ENCODE data around the gene EFNB2.
A peak's percentile ranks its signal among the peaks of the same experiment; 100 is the strongest.

Gene EFNB2

GRCh38 chr13:106480351-106480910 lies 55.0 kb downstream of the EFNB2 start:
- no peak for DNase-seq

GRCh38 chr13:106479929-106480328 lies 55.5 kb downstream of the EFNB2 start:
- DNase-seq: no peak

GRCh38 chr13:106478116-106478515 lies 57.3 kb downstream of the EFNB2 start:
- no peak for DNase-seq

GRCh38 chr13:106477303-106477702 lies 58.2 kb downstream of the EFNB2 start:
- no peak for DNase-seq

GRCh38 chr13:106475852-106476251 lies 59.6 kb downstream of the EFNB2 start:
- DNase-seq: no peak

GRCh38 chr13:106474912-106475311 lies 60.5 kb downstream of the EFNB2 start:
- no peak for DNase-seq

- no peak for DNase-seq
Observed at GRCh38 chr13:106473154-106473553, 62.3 kb downstream of the EFNB2 start.

GRCh38 chr13:106472621-106473020 lies 62.8 kb downstream of the EFNB2 start:
- DNase-seq: no peak

GRCh38 chr13:106471957-106472543 lies 63.4 kb downstream of the EFNB2 start:
- no peak for DNase-seq

- DNase-seq: no peak
Observed at GRCh38 chr13:106470576-106470975, 64.9 kb downstream of the EFNB2 start.

GRCh38 chr13:106468744-106469590 lies 66.5 kb downstream of the EFNB2 start:
- no peak for DNase-seq

GRCh38 chr13:106468207-106468606 lies 67.3 kb downstream of the EFNB2 start:
- no peak for DNase-seq

GRCh38 chr13:106467427-106468122 lies 67.9 kb downstream of the EFNB2 start:
- no peak for DNase-seq

GRCh38 chr13:106466691-106467426 lies 68.6 kb downstream of the EFNB2 start:
- no peak for DNase-seq

- no peak for DNase-seq
Observed at GRCh38 chr13:106464076-106464475, 71.4 kb downstream of the EFNB2 start.

GRCh38 chr13:106462710-106463109 lies 72.8 kb downstream of the EFNB2 start:
- no peak for DNase-seq

- DNase-seq: no peak
Observed at GRCh38 chr13:106455777-106456176, 79.7 kb downstream of the EFNB2 start.

GRCh38 chr13:106455190-106455589 lies 80.3 kb downstream of the EFNB2 start:
- no peak for DNase-seq

- DNase-seq: no peak
Observed at GRCh38 chr13:106453101-106453500, 82.4 kb downstream of the EFNB2 start.

- DNase-seq: no peak
Observed at GRCh38 chr13:106450991-106451390, 84.5 kb downstream of the EFNB2 start.

GRCh38 chr13:106449096-106449495 lies 86.4 kb downstream of the EFNB2 start:
- peak; percentile 51 for DNase-seq

GRCh38 chr13:106445996-106446395 lies 89.5 kb downstream of the EFNB2 start:
- DNase-seq: no peak
